ENCODE data around the gene GRIA3.

GRCh38 chrX:123337886-123338639, 154.0 kb downstream of the GRIA3 start:
- TF ChIP-seq CTCF (IDR thresholded peaks at IDR 0.05; ENCODE audit: poor library complexity) (no peak), EZH2phosphoT487 (IDR thresholded peaks at IDR 0.05; ENCODE audit: low read depth, severe bottlenecking, unreplicated experiment) (no peak)
